ENCODE data around the gene SYPL1.

DNA sequence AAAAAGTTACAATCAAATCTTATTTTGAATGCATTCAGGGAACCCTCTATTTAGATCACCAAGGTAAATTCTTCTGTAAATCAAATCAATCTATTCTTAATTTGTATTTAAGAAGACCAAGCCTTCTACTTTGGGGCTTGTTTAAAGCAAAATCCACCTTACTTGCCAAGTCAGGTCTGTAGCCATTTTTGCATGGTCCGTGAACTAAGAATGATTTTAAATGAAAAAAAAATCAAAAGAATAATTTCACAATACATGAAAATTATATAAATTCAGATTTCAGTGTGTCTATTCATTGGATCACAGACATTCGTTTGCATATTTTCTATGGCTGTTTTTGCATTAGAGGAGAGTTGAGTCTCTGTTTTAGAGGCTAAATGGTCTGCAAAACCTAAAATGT lies 59.4 kb downstream of the SYPL1 start:
- TF ChIP-seq, protein P1, sequence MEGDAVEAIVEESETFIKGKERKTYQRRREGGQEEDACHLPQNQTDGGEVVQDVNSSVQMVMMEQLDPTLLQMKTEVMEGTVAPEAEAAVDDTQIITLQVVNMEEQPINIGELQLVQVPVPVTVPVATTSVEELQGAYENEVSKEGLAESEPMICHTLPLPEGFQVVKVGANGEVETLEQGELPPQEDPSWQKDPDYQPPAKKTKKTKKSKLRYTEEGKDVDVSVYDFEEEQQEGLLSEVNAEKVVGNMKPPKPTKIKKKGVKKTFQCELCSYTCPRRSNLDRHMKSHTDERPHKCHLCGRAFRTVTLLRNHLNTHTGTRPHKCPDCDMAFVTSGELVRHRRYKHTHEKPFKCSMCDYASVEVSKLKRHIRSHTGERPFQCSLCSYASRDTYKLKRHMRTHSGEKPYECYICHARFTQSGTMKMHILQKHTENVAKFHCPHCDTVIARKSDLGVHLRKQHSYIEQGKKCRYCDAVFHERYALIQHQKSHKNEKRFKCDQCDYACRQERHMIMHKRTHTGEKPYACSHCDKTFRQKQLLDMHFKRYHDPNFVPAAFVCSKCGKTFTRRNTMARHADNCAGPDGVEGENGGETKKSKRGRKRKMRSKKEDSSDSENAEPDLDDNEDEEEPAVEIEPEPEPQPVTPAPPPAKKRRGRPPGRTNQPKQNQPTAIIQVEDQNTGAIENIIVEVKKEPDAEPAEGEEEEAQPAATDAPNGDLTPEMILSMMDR (conservative IDR thresholded peaks at IDR 0.05 in 1 of 2, IDR thresholded peaks at IDR 0.05 in 1 of 2; ENCODE audit: extremely low read depth in 1 of 2, insufficient read depth in 1 of 2, low read depth in 1 of 2, low read length in 2 of 2) = no peak
- no peak for TF ChIP-seq EZH2 (IDR thresholded peaks at IDR 0.05; ENCODE audit: borderline replicate concordance, low read length)
